HCT116 (cell line): ENCODE results near the gene MFGE8. TPM values are rescaled to one million over a fixed set of nuclear protein-coding genes. Genes with fewer than 3 reads are reported as not detected.

Experiments used
- ATAC-seq: fragments of 200-7000 bp; cut with Tn5 transposase; 2 replicates; pipeline ENCODE4 v1.9.1; 2020; ENCODE audit warnings: mild to moderate bottlenecking, moderate library complexity
- BruUV-seq: library from RNA; stranded (reverse); fragments of 400-500 nt; replicated peaks from 2 replicates; lab custom pipeline; 2021; lab: Mats Ljungman, UMichigan
- CTCF ChIA-PET: fragments of 300-600 bp; sonication (Branson Sonifier 250); formaldehyde crosslinking; loops from one replicate; lab custom pipeline; 2021; ENCODE audit warnings: antibody characterized with exemption; lab: Charles Lee
- POLR2A ChIA-PET: fragments of 300-600, 350-600 bp; sonication (Branson Sonifier 250); formaldehyde crosslinking; loops from one replicate; lab custom pipeline; 2021; ENCODE audit warnings: antibody characterized with exemption; lab: Charles Lee
- RAD21 ChIA-PET, 2 experiments: fragments of 300-600 bp; sonication (Branson Sonifier 250); formaldehyde crosslinking; loops; one replicate each; lab custom pipeline; 2023; ENCODE audit warnings: low total read pairs in 2 of 2; ENCODE audit not compliant: uncharacterized antibody in 2 of 2, unreplicated experiment in 2 of 2, low non-redundant PET in 1 of 2; lab: Charles Lee
- DNase-seq: peaks from one replicate; pipeline ENCODE4 v3.0.0-alpha.2; 2010; ENCODE audit warnings: low read depth, low spot score
- H2AFZ ChIP-seq: fragments of 200-600 bp; shearing (Covaris generic), sonication (generic); 2 replicates; pipeline ENCODE4 v1.6.1; 2017; ENCODE audit warnings: low read depth, mixed run types, mixed read lengths, antibody characterized with exemption, low read length; ENCODE audit not compliant: poor library complexity, severe bottlenecking
- H3K27ac ChIP-seq: 2 replicates; pipeline ENCODE4 v1.5.1; 2012; ENCODE audit warnings: low read depth, low read length
- H3K27me3 ChIP-seq: fragments of 200-600 bp; sonication (generic); 2 replicates; pipeline ENCODE4 v1.6.1; 2016; ENCODE audit warnings: mixed run types, low read length, mixed read lengths; ENCODE audit not compliant: insufficient read depth
- H3K36me3 ChIP-seq, 2 experiments: fragments of 200-500 bp in 1 of 2; fragments of 200-600 bp in 1 of 2; sonication (Bioruptor generic) in 1 of 2; sonication (generic) in 1 of 2; 2 replicates each; pipeline versions ENCODE4 v1.5.1 to v1.6.1; 2014 to 2016; ENCODE audit warnings: low read length in 2 of 2, inconsistent platforms in 1 of 2, mixed read lengths in 1 of 2, mixed run types in 1 of 2; ENCODE audit not compliant: insufficient read depth in 2 of 2, control insufficient read depth in 1 of 2
- H3K4me1 ChIP-seq, 2 experiments: fragments of 200-600 bp in 1 of 2; sonication (generic) in 1 of 2; 2 replicates each; pipeline versions ENCODE4 v1.5.1 to v1.6.1; 2012 to 2017; ENCODE audit warnings: low read length in 2 of 2, inconsistent platforms in 1 of 2, mild to moderate bottlenecking in 1 of 2, mixed read lengths in 1 of 2, mixed run types in 1 of 2, moderate library complexity in 1 of 2; ENCODE audit not compliant: insufficient read depth in 2 of 2, control insufficient read depth in 1 of 2
- H3K4me2 ChIP-seq: fragments of 200-600 bp; sonication (generic); 2 replicates; pipeline ENCODE4 v1.6.1; 2017; ENCODE audit warnings: mixed run types, low read length, mixed read lengths
- H3K4me3 ChIP-seq, 2 experiments: fragments of 200-600 bp in 1 of 2; sonication (generic) in 1 of 2; replicated peaks in 1 of 2; 2 replicates each; pipeline ENCODE4 v1.5.1; 2011 to 2016; ENCODE audit warnings: low read length in 2 of 2, control low read depth in 1 of 2, low read depth in 1 of 2, mild to moderate bottlenecking in 1 of 2, mixed read lengths in 1 of 2, mixed run types in 1 of 2
- H3K79me2 ChIP-seq: fragments of 200-600 bp; sonication (generic); 2 replicates; pipeline ENCODE4 v1.6.1; 2017; ENCODE audit warnings: mild to moderate bottlenecking, mixed run types, low read length, moderate library complexity, mixed read lengths; ENCODE audit not compliant: insufficient read depth
- H3K9ac ChIP-seq: fragments of 200-600 bp; sonication (generic); 2 replicates; pipeline ENCODE4 v1.6.1; 2016; ENCODE audit warnings: low read length, mixed read lengths
- H3K9me2 ChIP-seq: fragments of 200-600 bp; sonication (generic), shearing (Covaris generic); 2 replicates; pipeline ENCODE4 v1.6.1; 2017; ENCODE audit warnings: mixed run types, mild to moderate bottlenecking, moderate library complexity; ENCODE audit not compliant: insufficient read depth
- H3K9me3 ChIP-seq, 2 experiments: fragments of 200-500 bp in 1 of 2; fragments of 200-600 bp in 1 of 2; sonication (Bioruptor generic) in 1 of 2; sonication (generic) in 1 of 2; 2 replicates each; pipeline ENCODE4 v1.6.1; 2014 to 2017; ENCODE audit warnings: low read length in 2 of 2, mixed read lengths in 2 of 2, inconsistent platforms in 1 of 2, low read depth in 1 of 2, mild to moderate bottlenecking in 1 of 2, mixed run types in 1 of 2, moderate library complexity in 1 of 2; ENCODE audit not compliant: control insufficient read depth in 1 of 2, insufficient read depth in 1 of 2
- H4K20me1 ChIP-seq: fragments of 200-600 bp; sonication (generic), shearing (Covaris generic); 2 replicates; pipeline ENCODE4 v1.6.1; 2017; ENCODE audit warnings: mixed run types, mild to moderate bottlenecking, moderate library complexity; ENCODE audit not compliant: insufficient read depth
- CBX3 ChIP-seq: IDR thresholded peaks from 2 replicates; pipeline ENCODE4 v1.6.1; 2012; ENCODE audit warnings: low read depth
- POLR2AphosphoS5 ChIP-seq: IDR thresholded peaks from 2 replicates; pipeline ENCODE4 v1.6.1; 2011; ENCODE audit warnings: mild to moderate bottlenecking, low read depth, low read length, moderate library complexity
- RAD21 ChIP-seq: IDR thresholded peaks from 2 replicates; pipeline ENCODE4 v1.6.1; 2012; ENCODE audit warnings: low read depth, mild to moderate bottlenecking
- SRF ChIP-seq: IDR thresholded peaks from 2 replicates; pipeline ENCODE4 v1.6.1; 2012; ENCODE audit warnings: low read depth
- TCF7L2 ChIP-seq: IDR thresholded peaks from 2 replicates; pipeline ENCODE4 v1.7.0; 2011; ENCODE audit warnings: borderline replicate concordance, inconsistent platforms; ENCODE audit not compliant: insufficient read depth, insufficient read length; ENCODE audit errors: extremely low read depth
- intact Hi-C: fragments of 100-400 bp; cut with micrococcal nuclease; formaldehyde crosslinking; loops from 2 replicates; pipeline ENCODE4 v1.10.0; 2022
- total RNA-seq: library from RNA; stranded (reverse); gene quantifications from one replicate; pipeline ENCODE4 v1.2.1, GENCODE V29; 2021; ENCODE audit not compliant: unreplicated experiment
- TF ChIP-seq, protein P1 (sequence below), 3 experiments: fragments of 200-600 bp in 1 of 3; sonication (generic) in 1 of 3; IDR thresholded peaks in 2 of 3; conservative IDR thresholded peaks in 1 of 3; 2 replicates each; pipeline ENCODE4 v1.5.1; 2012 to 2017; ENCODE audit warnings: low read depth in 2 of 3, low read length in 2 of 3, antibody characterized with exemption in 1 of 3, borderline replicate concordance in 1 of 3, control low read depth in 1 of 3, mild to moderate bottlenecking in 1 of 3, mixed read lengths in 1 of 3, mixed run types in 1 of 3, moderate library complexity in 1 of 3; ENCODE audit not compliant: insufficient read depth in 1 of 3
- TF ChIP-seq, protein P2 (sequence below): IDR thresholded peaks from 2 replicates; pipeline ENCODE4 v1.6.1; 2012
- TF ChIP-seq, protein P3 (sequence below): IDR thresholded peaks from 2 replicates; pipeline ENCODE4 v1.6.1; 2012; ENCODE audit warnings: low read depth

MFGE8 gene
- total RNA-seq, 1 experiment from 2014 or later = 70.7 TPM

DNA sequence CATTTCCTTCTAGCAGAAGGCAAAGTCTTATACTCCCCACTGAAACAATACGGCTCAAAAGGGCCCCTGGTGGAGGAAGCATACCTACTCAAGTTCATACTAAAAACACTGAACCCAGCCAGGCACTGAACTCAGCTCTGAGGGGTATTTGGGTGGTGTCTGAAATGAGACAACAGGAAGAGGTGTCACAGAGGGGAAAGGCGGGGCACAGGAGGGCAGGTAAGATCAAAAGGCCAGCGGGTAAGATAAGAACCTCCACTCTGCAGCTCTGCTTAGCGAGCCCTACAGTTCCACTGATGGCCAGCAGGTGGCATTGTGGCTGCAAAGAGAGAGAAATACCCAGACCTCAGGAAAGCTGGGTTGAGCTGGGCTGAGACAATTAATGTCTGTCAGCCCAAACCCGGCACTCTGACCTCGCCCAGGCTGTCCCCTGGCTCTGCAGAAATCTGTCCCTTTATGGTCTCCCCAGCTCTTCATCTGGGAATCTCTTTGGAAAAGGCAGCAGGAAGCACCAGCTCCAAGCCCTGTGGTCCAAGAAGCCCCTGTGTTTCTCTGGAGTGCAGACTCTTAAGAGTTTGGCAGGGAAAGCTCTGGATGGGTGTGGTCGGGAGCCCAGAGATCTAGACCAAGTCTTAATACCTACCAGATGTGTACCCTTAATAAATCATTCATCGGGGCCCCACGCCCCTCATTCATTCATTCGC is 8.4 kb downstream of the MFGE8 start:
- Histone ChIP-seq H3K4me1 (peaks cover 7 to 28% of the 10 kb centered on the region in 2 experiments; a peak in 3 of 4 replicates), H3K79me2 (no peaks in the 10 kb centered on the region), H3K27ac (no peak overlapping the region), H3K36me3 (0 out of 4 replicates have a peak, but pooled peaks cover 0 to 2% of the 10 kb centered on the region in 2 experiments), H3K27me3 (no peaks in the 10 kb centered on the region), H2AFZ (no peak overlapping the region), H3K9me3 (no peaks in the 10 kb centered on the region), H4K20me1 (no peaks in the 10 kb centered on the region), H3K9me2 (no peaks in the 10 kb centered on the region), H3K4me2 (peak overlapping the region; percentile 47), H3K9ac (no peak overlapping the region), H3K4me3 (no peak overlapping the region)
- BruUV-seq = no TSS peak
- TF ChIP-seq, protein P1, sequence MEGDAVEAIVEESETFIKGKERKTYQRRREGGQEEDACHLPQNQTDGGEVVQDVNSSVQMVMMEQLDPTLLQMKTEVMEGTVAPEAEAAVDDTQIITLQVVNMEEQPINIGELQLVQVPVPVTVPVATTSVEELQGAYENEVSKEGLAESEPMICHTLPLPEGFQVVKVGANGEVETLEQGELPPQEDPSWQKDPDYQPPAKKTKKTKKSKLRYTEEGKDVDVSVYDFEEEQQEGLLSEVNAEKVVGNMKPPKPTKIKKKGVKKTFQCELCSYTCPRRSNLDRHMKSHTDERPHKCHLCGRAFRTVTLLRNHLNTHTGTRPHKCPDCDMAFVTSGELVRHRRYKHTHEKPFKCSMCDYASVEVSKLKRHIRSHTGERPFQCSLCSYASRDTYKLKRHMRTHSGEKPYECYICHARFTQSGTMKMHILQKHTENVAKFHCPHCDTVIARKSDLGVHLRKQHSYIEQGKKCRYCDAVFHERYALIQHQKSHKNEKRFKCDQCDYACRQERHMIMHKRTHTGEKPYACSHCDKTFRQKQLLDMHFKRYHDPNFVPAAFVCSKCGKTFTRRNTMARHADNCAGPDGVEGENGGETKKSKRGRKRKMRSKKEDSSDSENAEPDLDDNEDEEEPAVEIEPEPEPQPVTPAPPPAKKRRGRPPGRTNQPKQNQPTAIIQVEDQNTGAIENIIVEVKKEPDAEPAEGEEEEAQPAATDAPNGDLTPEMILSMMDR (IDR thresholded peaks at IDR 0.05 in 2 of 3, conservative IDR thresholded peaks at IDR 0.05 in 1 of 3; ENCODE audit: borderline replicate concordance in 1 of 3, insufficient read depth in 1 of 3, low read depth in 2 of 3, low read length in 2 of 3) = peak; percentile 94 to 97 (median 97)
- TF ChIP-seq, protein P2, sequence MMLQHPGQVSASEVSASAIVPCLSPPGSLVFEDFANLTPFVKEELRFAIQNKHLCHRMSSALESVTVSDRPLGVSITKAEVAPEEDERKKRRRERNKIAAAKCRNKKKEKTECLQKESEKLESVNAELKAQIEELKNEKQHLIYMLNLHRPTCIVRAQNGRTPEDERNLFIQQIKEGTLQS = no peak
- TF ChIP-seq CBX3 (no peak), TCF7L2 (peak; percentile 91), SRF (no peak), RAD21 (peak; percentile 94), POLR2AphosphoS5 (no peak)
- TF ChIP-seq, protein P3, sequence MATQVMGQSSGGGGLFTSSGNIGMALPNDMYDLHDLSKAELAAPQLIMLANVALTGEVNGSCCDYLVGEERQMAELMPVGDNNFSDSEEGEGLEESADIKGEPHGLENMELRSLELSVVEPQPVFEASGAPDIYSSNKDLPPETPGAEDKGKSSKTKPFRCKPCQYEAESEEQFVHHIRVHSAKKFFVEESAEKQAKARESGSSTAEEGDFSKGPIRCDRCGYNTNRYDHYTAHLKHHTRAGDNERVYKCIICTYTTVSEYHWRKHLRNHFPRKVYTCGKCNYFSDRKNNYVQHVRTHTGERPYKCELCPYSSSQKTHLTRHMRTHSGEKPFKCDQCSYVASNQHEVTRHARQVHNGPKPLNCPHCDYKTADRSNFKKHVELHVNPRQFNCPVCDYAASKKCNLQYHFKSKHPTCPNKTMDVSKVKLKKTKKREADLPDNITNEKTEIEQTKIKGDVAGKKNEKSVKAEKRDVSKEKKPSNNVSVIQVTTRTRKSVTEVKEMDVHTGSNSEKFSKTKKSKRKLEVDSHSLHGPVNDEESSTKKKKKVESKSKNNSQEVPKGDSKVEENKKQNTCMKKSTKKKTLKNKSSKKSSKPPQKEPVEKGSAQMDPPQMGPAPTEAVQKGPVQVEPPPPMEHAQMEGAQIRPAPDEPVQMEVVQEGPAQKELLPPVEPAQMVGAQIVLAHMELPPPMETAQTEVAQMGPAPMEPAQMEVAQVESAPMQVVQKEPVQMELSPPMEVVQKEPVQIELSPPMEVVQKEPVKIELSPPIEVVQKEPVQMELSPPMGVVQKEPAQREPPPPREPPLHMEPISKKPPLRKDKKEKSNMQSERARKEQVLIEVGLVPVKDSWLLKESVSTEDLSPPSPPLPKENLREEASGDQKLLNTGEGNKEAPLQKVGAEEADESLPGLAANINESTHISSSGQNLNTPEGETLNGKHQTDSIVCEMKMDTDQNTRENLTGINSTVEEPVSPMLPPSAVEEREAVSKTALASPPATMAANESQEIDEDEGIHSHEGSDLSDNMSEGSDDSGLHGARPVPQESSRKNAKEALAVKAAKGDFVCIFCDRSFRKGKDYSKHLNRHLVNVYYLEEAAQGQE = no peak
- CTCF ChIA-PET = interaction anchor here (0.6 to 3.2 kb wide), 28 partner anchors 9 to 395 kb away, joined by 3 to 38 read pairs (median 5); partner anchors contain the start of genes ABHD2, HAPLN3 and MFGE8
- POLR2A ChIA-PET = interaction anchor here (0.7 to 1.5 kb wide), 4 partner anchors 8 to 113 kb away, joined by 3 to 5 read pairs (median 3); partner anchors contain the start of gene HAPLN3
- RAD21 ChIA-PET = interaction anchor here (0.6 to 1.9 kb wide), 7 partner anchors 97 to 273 kb away, joined by 3 to 10 read pairs (median 6); no protein-coding TSS in a partner anchor
- DNase-seq (no peak), ATAC-seq (peak; percentile 90)
- intact Hi-C loops = loop anchor here (1.0 to 2.0 kb wide), 2 partner anchors 113 to 272 kb away; no protein-coding TSS in a partner anchor
